GM18868 (cell line): ENCODE measurements around the gene SLC22A31.

Experiments used
- ATAC-seq: cut with Tn5 transposase; IDR thresholded peaks from one replicate; pipeline ENCODE4 v1.9.1; 2021; ENCODE audit warnings: mild to moderate bottlenecking, moderate library complexity; ENCODE audit not compliant: unreplicated experiment

Gene SLC22A31

GRCh38 chr16:89217138-89217387, 16.7 kb upstream of the SLC22A31 start:
- ATAC-seq, result no peak

GRCh38 chr16:89216315-89217137, 16.2 kb upstream of the SLC22A31 start:
- ATAC-seq, result no peak

- no peak for ATAC-seq
These were observed 10.7 kb upstream of the SLC22A31 start for GRCh38 chr16:89210904-89211515.

GRCh38 chr16:89210165-89210903, 10.0 kb upstream of the SLC22A31 start:
- ATAC-seq, result no peak

GRCh38 chr16:89209522-89210044, 9.2 kb upstream of the SLC22A31 start:
- ATAC-seq, result no peak

GRCh38 chr16:89207993-89208392, 7.7 kb upstream of the SLC22A31 start:
- ATAC-seq, result no peak

GRCh38 chr16:89202422-89203215, 2.3 kb upstream of the SLC22A31 start:
- no peak for ATAC-seq

- ATAC-seq, result no peak
These were observed 1.4 kb upstream of the SLC22A31 start for GRCh38 chr16:89201439-89202377.

- no peak for ATAC-seq
These were observed 594 bp upstream of the SLC22A31 start for GRCh38 chr16:89200850-89201411.

- no peak for ATAC-seq
These were observed 855 bp downstream of the SLC22A31 start for GRCh38 chr16:89199241-89200123.

- ATAC-seq, result no peak
These were observed 1.7 kb downstream of the SLC22A31 start for GRCh38 chr16:89198417-89199240.

- no peak for ATAC-seq
These were observed 2.5 kb downstream of the SLC22A31 start for GRCh38 chr16:89197633-89198416.

- ATAC-seq, result no peak
These were observed 3.2 kb downstream of the SLC22A31 start for GRCh38 chr16:89197033-89197632.

- no peak for ATAC-seq
These were observed 4.7 kb downstream of the SLC22A31 start for GRCh38 chr16:89195521-89196171.

- no peak for ATAC-seq
These were observed 5.7 kb downstream of the SLC22A31 start for GRCh38 chr16:89194340-89195311.
